DOHH2 (cell line): Measurements from ENCODE around the gene INPP5B.
"Not testable (repeated sequence)": the region's sequence is repeated elsewhere in the genome, so short reads cannot be mapped to it uniquely, and the experiment has no call there.

Experiments
- H3F3A ChIP-seq: fragments of 200-600 bp; sonication (generic), shearing (Covaris generic); 2 replicates; pipeline ENCODE4 v1.6.0; 2016; ENCODE audit warnings: antibody characterized with exemption, mild to moderate bottlenecking; ENCODE audit not compliant: control insufficient read depth, insufficient read depth
- H3K27ac ChIP-seq: fragments of 200-600 bp; sonication (generic); 2 replicates; pipeline ENCODE4 v1.5.1; 2014; ENCODE audit warnings: low read depth, mild to moderate bottlenecking, low read length, moderate library complexity
- H3K27me3 ChIP-seq: fragments of 200-600 bp; sonication (generic); 2 replicates; pipeline ENCODE4 v1.6.1; 2014; ENCODE audit warnings: mild to moderate bottlenecking, low read length, mixed read lengths; ENCODE audit not compliant: control insufficient read depth
- H3K36me3 ChIP-seq: fragments of 200-600 bp; sonication (generic); 2 replicates; pipeline ENCODE4 v1.6.1; 2014; ENCODE audit warnings: mild to moderate bottlenecking, low read length, moderate library complexity, mixed read lengths; ENCODE audit not compliant: control insufficient read depth
- H3K4me1 ChIP-seq: fragments of 200-600 bp; sonication (generic); 2 replicates; pipeline ENCODE4 v1.6.1; 2014; ENCODE audit warnings: mild to moderate bottlenecking, low read length, mixed read lengths; ENCODE audit not compliant: control insufficient read depth
- H3K4me2 ChIP-seq: fragments of 200-600 bp; sonication (generic); 2 replicates; pipeline ENCODE4 v1.6.0; 2014; ENCODE audit warnings: mild to moderate bottlenecking, low read length, moderate library complexity
- H3K4me3 ChIP-seq: fragments of 200-600 bp; sonication (generic); 2 replicates; pipeline ENCODE4 v1.5.1; 2014; ENCODE audit warnings: mild to moderate bottlenecking, low read length, mixed read lengths
- H3K79me2 ChIP-seq: fragments of 200-600 bp; sonication (generic); 2 replicates; pipeline ENCODE4 v1.6.1; 2014; ENCODE audit warnings: mild to moderate bottlenecking, low read length, mixed read lengths; ENCODE audit not compliant: control insufficient read depth
- H3K9me2 ChIP-seq: fragments of 200-600 bp; sonication (generic); replicated peaks from 2 replicates; pipeline ENCODE4 v1.6.1; 2014; ENCODE audit warnings: mild to moderate bottlenecking, low read length, mixed read lengths; ENCODE audit not compliant: control insufficient read depth
- H3K9me3 ChIP-seq: fragments of 200-600 bp; sonication (generic); 2 replicates; pipeline ENCODE4 v1.6.1; 2014; ENCODE audit warnings: antibody characterized with exemption, low read length, mixed read lengths; ENCODE audit not compliant: control insufficient read depth, insufficient read depth
- H4K20me1 ChIP-seq: fragments of 200-600 bp; sonication (generic); 2 replicates; pipeline ENCODE4 v1.6.0; 2014; ENCODE audit warnings: low read depth, mild to moderate bottlenecking, antibody characterized with exemption, low read length, moderate library complexity; ENCODE audit not compliant: control insufficient read depth, insufficient read depth
- CTCF ChIP-seq: fragments of 200-600 bp; sonication (generic); IDR thresholded peaks from one replicate; pipeline ENCODE4 v1.5.1; 2014; ENCODE audit warnings: antibody characterized with exemption, mild to moderate bottlenecking, low read depth, low read length; ENCODE audit not compliant: poor library complexity, severe bottlenecking
- EZH2phosphoT487 ChIP-seq: fragments of 200-600 bp; sonication (generic); IDR thresholded peaks from 2 replicates; pipeline ENCODE4 v1.6.1; 2017; ENCODE audit warnings: borderline replicate concordance, mild to moderate bottlenecking, antibody characterized with exemption, low read length, moderate library complexity, mixed read lengths

Gene INPP5B

DNA sequence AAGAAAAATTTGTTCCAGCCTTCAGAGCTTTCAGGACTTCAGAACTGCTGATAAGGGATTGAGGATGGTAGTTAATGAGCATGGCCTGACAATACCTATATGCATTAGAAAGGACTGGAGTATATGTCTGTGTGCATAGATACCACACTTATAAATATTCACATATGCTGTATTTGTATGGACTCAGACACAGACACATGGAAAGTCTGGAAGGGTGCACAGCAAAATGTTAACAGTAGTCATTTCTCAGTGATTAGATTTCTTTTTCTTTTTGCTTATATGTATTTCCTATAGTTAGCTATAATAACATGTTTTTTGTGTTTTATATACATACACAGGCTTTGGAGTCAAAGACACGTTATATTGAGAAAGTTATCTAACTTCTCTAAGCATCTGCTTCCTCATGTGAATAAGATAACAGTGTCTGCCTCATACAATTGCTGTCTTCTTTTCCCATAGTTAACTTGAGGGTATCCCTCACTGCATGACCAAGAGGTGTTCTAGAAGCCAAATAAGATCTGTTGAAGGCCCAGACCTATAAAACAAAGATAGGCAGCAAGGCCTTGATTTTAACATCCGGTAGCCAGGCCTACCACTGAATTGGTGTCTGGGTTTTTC is 31.3 kb downstream of the INPP5B start:
- no peaks in the 10 kb centered on the region for H3K9me2 ChIP-seq
- H3K4me2 ChIP-seq: no peak overlapping the region
- TF ChIP-seq CTCF (no peak), EZH2phosphoT487 (no peak)
- H3K27ac ChIP-seq: no peak overlapping the region
- H3K4me1 ChIP-seq: peaks cover 19% of the 10 kb centered on the region
- H4K20me1 ChIP-seq: no peaks in the 10 kb centered on the region
- H3F3A ChIP-seq: no peaks in the 10 kb centered on the region
- peaks cover 44% of the 10 kb centered on the region for H3K36me3 ChIP-seq
- H3K79me2 ChIP-seq: peaks cover 83% of the 10 kb centered on the region
- H3K9me3 ChIP-seq: peaks cover 18% of the 10 kb centered on the region; the same call in 1 of the 2 replicates
- no peak overlapping the region for H3K4me3 ChIP-seq
- no peaks in the 10 kb centered on the region for H3K27me3 ChIP-seq

DNA sequence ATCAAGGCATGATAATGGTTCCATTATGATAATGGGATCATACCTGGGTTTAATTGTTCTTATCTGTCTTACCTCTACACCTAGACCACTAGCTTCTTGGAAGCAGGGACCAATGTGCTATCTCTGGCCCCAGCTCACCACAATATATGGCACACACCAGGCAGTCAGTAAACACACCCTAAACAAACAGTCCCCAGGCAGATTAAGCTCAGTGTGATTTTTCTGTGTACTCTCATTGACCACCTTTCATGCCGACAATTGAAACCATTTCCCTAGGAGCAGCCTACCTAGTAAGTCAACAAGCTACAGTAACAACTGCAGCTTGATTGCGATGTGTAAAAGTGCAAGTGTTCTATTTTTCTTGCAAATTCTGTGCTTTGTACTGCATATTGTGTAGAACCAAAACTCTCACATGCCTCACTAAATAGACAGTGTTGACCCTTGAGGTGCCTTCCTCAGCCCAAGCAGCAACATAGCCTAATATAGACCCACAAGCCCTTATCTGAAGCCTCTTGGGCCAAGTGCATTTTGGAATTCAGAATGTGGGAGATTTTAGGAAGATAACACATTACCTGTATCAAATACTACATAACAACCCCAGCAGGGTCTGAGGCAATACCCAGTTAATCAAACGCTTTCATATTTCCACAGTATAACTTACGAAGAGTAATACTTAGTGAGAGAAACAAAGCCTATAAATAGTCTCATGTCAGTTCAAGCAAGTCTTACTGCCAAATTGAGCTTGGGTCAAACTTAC is 32.0 kb downstream of the INPP5B start:
- peaks cover 76% of the 10 kb centered on the region for H3K79me2 ChIP-seq
- no peaks in the 10 kb centered on the region for H3F3A ChIP-seq
- no peak overlapping the region for H3K4me3 ChIP-seq
- peaks cover 18% of the 10 kb centered on the region; the same call in 1 of the 2 replicates for H3K9me3 ChIP-seq
- H3K4me1 ChIP-seq: peaks cover 12% of the 10 kb centered on the region
- H3K27ac ChIP-seq: no peak overlapping the region
- TF ChIP-seq CTCF (no peak), EZH2phosphoT487 (no peak)
- H3K27me3 ChIP-seq: no peaks in the 10 kb centered on the region
- H3K4me2 ChIP-seq: no peak overlapping the region
- no peaks in the 10 kb centered on the region for H4K20me1 ChIP-seq
- peaks cover 42% of the 10 kb centered on the region for H3K36me3 ChIP-seq
- no peaks in the 10 kb centered on the region for H3K9me2 ChIP-seq

DNA sequence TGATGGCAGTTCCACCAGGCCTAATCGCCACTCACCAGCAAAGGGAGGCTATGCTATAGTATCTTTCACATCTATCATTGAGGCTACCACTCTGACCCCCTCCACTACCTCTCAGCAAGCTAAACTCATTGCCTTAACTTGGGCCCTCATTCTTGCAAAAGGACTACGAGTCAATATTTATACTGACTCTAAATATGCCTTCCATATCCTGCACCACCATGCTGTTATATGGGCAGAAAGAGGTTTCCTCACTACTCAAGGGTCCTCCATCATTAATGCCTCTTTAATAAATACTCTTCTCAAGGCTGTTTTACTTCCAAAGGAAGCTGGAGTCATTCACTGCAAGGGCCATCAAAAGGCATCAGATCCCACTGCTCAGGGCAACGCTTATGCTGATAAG is 35.4 kb downstream of the INPP5B start:
- not testable (repeated sequence) for H3K4me1 ChIP-seq
- peaks cover 63% of the 10 kb centered on the region for H3K79me2 ChIP-seq
- H3K36me3 ChIP-seq: peaks cover 41% of the 10 kb centered on the region

DNA sequence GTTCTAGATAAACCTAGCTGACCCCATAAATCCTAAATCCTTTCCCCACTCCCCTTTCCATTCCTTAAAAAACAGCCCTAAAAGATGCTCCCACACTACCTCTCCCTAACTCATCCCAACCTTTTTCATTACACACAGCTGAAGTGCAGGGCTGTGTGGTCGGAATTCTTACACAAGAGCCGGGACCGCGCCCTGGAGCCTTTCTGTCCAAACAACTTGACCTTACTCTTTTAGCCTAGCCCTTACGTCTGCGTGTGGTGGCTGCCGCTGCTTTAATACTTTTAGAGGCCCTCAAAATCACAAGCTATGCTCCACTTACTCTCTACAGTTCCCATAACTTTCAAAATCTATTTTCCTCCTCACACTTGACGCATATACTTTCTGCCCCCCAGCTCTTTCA is 36.0 kb downstream of the INPP5B start:
- H4K20me1 ChIP-seq, H3K4me2 ChIP-seq, H3K4me3 ChIP-seq, H3K4me1 ChIP-seq, H3F3A ChIP-seq, H3K27me3 ChIP-seq, H3K27ac ChIP-seq, H3K9me2 ChIP-seq: not testable (repeated sequence)
- peaks cover 64% of the 10 kb centered on the region for H3K79me2 ChIP-seq
- peaks cover 34% of the 10 kb centered on the region for H3K9me3 ChIP-seq
- H3K36me3 ChIP-seq: peaks cover 46% of the 10 kb centered on the region

More for the DNA sequence above, 35.4 kb downstream of the INPP5B start:
- H3K4me2 ChIP-seq, H4K20me1 ChIP-seq, H3K4me3 ChIP-seq, H3K9me2 ChIP-seq, H3F3A ChIP-seq, H3K27me3 ChIP-seq, H3K27ac ChIP-seq: not testable (repeated sequence)
- peaks cover 29% of the 10 kb centered on the region for H3K9me3 ChIP-seq

- not testable (repeated sequence) for H3K4me2 ChIP-seq, H3K4me1 ChIP-seq, H3K27ac ChIP-seq, H4K20me1 ChIP-seq, H3F3A ChIP-seq, H3K27me3 ChIP-seq, H3K9me2 ChIP-seq, H3K4me3 ChIP-seq
- H3K79me2 ChIP-seq: peaks cover 52% of the 10 kb centered on the region
- peaks cover 36% of the 10 kb centered on the region for H3K9me3 ChIP-seq
- H3K36me3 ChIP-seq: peaks cover 37% of the 10 kb centered on the region
Measured at GRCh38 chr1:37908531-37908930, 38.3 kb downstream of the INPP5B start.

- H3K4me3 ChIP-seq, H4K20me1 ChIP-seq, H3F3A ChIP-seq, H3K4me1 ChIP-seq, H3K9me2 ChIP-seq, H3K4me2 ChIP-seq, H3K27ac ChIP-seq, H3K27me3 ChIP-seq: not testable (repeated sequence)
- H3K36me3 ChIP-seq: peaks cover 37% of the 10 kb centered on the region
- H3K9me3 ChIP-seq: peaks cover 35% of the 10 kb centered on the region
- H3K79me2 ChIP-seq: peaks cover 52% of the 10 kb centered on the region
Measured at GRCh38 chr1:37907416-37908125, 39.3 kb downstream of the INPP5B start.
